Fibroblast of skin of left quadriceps (primary cell): ENCODE results near the gene CHKA.

ENCODE experiments used
- DNase-seq, 2 experiments: peaks; one replicate each; pipeline ENCODE4 v3.0.0-alpha.2; 2013; ENCODE audit warnings: low read depth in 2 of 2

Gene CHKA

DNA sequence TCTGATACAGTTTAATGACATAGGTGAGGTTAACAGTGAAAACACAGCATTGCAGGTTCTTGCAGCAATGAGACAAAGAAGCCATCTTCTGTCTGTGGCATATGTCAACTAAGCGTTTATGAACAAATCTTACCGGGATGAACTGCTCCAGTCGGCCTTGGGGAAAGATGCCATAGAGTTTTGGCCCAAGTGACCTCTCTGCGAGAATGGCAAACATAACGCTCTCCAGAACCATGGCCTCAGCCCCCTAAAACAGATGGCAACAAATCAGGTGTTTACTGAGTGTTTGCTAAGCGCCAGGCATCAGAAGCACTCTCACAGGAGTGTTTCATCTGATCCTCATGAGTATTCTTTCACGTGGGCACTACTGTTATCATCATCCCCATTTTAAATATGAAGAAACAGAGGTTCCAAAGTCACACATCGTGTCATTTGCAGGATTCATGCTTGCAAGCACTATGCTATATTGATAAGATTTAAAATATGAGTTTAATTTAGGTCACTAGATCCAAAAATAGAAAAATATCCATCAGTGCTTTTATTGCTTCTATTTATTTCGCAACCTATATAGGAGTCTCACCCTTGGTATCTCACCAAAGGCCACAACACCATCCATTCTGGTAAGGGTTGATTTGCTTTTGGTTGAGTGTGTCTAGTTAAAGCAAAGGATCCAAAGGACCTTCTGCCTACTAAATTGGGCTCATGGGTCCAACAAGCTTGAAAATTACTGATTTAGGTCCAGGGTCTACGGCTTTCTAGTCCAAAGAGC is 46.4 kb downstream of the CHKA start:
- no peak for DNase-seq

DNA sequence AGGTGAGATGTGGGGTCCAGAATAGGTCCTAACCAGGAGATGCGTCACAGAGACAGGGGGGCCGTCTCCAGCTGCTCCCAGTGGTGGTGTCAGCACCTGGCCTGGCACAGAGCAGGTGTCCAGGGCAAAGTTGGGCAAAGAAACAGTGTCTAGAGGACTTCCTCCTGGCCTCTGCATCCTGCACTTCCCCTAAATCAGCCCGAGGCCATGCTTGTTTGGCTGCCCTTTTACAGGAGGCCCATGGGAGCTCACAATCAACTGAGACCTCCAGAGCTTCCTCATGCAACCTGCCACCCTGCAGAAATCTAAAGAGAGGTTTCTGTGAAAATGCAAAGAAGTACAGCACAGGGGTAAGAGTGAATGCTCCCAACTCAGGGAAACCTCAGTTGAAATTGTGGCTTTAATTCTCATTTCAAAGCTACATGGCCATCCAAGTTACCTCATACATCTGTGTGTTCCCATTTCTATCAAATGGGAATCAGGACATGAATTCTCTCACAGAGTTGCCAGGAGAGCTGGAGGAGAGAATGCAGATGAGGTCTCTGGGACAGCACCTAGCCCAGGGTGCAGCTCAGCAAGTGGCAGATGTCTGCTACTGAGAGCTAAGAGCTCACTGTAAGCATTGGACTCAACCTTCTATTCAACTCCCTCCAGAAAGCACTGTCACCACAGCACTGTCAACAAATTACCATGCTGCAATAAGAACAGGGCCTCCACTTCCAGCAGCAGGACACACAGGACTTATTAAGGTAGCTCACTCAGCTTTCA is 49.7 kb downstream of the CHKA start:
- DNase-seq = no peak

DNA sequence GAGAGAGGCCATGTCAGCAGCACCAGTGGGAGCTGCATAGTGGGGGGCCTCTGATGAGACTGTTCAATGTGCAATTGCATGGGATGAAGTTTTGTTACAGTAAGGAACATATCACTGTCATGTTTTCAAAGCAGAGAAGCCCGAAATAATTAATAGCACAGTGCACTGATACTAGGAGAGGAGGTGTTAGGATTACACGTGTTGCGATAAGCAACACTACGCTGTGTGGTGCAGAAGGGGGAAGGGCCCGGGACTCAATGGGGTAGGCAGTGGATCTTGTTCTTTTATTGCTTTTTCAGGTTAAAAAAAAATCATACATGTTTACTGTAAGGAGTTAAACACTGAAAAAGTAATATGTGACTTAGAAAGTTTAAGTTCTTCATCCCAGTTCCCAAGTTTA is 53.2 kb downstream of the CHKA start:
- no peak for DNase-seq

DNA sequence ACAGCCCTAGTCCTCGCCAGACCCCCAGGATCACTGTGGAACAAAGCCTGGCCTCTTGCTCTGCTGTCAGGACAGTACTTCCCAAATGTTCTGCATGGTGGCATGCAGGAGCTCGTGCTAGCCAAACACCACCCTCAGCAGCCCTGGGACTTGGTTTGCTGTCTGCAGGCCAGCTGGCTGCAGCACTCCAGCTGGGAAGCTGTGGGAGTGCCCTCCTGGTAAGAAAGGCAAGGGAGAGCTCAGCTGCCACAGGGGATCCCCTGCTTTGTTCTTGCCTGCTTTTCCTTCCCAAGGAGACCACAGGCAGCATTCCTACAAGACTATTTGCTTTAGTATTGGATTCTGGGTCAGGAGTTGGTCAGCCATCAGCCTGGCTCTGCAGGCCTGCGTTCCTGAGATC is 54.4 kb downstream of the CHKA start:
- DNase-seq = no peak

DNA sequence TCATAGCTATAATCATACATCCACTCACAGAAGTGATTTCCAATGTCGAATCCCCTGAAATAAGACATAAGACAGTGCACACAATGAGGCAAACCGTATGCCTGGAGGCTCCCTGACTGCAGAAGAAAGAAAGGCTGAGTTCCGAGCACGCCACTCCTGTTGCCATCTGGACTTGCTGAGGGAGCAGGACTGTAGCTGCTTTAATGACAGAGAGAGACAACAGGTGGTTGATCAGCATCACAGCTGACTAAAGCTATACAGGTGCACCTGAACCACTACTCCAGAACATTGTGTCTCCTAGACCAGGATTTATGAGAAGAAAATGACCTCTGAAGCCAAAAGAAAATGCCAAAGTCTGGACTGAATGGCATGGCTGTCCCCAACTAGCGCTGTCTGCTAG is 55.3 kb downstream of the CHKA start:
- DNase-seq = no peak

DNA sequence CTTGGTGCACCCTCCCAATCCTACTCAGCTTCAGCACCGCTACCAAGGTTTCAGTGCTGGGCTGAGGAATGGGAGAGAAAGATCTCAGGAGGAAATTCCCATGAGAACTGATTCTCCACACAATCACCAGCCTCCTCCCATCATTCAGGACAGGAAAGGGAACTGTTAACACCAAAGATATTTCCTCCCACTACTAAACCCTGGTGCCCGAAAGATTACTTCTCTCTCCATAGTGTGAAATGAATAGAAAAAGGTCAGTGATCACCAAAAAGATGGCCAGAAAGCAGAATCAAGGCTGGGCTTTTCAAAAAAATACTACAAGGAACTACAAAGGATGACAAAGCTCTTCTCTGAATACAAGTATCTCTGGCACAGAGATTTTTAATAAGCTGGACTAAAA is 56.3 kb downstream of the CHKA start:
- no peak for DNase-seq

DNA sequence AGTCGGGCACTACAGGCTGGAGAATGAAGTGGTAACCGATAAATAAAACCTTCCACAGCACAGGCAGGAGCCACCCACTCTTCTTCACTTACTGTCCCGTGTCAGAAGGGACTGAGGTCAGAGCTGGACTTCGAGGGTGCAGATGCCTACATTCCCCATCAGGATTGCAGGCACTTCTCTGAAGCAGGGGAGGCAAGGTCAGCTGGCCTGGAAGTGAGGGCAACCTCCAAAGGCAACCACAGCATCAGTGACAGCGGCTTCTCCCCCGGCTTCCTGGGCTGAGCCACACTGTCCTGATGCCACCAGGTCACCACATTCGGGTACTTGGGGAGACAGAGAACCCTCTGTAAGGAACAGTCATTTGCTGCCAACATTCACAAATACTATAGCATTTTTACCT is 59.7 kb downstream of the CHKA start:
- no peak for DNase-seq

DNA sequence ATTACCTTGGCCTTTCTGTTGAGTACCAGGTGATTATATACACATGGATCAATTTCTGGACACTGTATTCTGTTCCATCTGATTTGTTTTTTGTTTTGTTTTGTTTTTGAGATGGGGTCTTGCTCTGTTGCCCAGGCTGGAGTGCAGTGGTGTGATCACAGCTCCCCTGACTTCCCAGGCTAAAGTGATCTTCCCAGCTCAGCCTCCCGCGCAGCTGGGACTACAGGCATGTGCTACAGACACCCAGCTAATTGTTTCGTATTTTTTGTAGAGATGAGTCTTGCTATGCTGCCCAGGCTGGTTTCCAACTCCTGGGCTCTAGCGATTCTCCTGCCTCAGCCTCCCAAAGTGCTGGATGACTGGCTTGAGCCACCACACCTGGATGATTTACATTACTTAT is 63.4 kb downstream of the CHKA start:
- DNase-seq = no peak

DNA sequence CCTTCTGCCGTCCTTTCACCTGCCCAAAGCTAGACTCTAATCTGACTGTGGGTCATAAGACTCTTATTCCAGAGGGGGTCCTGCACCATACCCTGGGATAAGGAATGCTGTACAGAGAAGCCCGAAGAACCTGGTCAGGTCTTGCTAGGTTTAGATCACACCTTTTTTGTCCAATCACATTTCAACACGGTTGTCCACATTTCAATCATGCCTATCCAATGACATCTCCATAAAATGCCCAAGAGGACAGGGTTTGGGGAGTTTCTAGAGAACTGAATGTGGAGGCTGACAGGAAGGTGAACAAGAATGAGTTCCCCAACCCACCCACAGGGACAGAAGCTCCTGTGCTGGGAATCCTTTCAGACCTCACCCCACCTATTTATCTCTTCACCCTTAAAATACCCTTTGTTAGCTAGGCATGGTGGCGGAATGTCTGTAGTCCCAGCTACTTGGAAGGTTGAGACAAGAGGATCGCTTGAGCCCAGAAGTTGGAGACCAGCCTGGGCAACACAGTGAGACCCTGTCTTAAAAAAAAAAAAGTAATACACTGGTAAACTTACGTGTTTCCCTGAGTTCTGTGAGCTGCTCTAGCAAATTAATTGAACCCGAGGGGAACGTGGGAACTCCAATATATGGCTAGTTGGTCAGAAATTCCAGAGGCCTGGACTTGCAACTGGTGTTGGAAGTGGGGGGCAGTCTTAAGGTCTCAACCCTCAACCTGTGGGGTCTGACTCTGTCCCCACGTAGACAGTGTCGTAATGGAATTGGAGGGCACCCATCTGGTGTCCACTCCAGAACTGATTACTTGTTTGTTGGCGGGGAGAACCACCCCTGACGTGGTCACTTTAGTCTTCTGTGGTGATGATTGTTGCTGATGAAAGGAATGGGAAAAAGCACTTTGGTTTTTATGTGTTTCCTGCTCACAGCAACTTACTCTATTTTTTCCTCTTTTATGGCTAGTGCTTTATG is 64.6 kb downstream of the CHKA start:
- no peak for DNase-seq

DNA sequence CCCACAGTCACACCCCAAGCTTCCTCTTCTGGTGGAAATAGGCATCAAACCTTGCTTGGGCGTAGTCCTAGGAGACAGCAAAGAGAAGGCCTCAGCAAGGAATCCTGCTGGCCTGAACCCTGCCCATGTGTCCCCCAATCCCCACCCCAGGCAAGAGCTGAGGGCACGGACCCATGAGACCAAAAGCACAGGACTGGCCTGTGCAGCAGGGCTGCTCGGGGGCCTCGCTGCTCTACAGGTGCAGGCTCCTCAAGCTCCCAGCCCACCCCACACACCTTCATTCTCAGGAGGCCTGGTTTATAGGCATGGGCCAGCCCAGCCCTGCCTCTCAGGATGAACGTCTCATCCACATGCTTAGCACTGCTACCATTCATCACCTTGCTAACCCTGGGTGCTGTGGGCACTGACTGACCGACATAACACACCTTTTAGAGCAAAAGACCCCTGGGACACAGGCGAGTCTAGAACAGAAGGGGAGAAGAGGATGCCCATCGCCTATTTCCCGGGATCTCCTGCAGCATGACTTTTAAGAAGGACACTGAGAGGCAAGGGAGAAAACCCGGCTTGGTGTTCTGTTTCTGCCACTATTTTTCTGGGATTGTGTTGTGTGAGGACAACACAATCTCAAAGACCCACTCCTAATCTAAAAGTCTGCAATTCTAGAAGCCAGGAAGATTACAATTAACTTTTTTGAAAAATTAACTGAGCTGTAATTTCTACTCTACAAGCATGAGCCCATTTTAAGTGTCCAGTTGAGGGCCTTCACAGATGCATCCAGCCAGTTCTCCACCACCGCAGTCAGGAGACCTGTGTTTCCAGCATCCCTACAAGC is 67.0 kb downstream of the CHKA start:
- no peak for DNase-seq

DNA sequence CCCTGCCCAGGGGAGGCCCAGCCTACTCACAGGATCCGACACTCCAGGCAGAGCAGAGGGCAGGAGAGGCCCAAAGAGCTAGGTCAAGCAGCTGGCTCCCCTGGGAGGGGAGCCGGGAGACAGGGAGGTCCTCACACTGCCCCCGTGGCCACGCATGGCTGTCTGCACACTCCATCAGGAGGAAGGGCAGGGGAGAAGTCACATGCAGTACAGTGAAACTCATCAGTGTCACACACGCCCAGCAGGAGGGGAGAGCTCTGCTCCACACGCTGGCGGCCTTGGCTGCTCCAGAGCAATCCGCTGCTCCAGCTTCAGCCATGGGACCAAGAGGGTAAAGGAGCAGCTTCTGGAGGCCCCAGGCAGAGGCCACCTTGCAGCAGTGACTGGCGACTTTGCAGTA is 68.1 kb downstream of the CHKA start:
- DNase-seq = no peak

DNA sequence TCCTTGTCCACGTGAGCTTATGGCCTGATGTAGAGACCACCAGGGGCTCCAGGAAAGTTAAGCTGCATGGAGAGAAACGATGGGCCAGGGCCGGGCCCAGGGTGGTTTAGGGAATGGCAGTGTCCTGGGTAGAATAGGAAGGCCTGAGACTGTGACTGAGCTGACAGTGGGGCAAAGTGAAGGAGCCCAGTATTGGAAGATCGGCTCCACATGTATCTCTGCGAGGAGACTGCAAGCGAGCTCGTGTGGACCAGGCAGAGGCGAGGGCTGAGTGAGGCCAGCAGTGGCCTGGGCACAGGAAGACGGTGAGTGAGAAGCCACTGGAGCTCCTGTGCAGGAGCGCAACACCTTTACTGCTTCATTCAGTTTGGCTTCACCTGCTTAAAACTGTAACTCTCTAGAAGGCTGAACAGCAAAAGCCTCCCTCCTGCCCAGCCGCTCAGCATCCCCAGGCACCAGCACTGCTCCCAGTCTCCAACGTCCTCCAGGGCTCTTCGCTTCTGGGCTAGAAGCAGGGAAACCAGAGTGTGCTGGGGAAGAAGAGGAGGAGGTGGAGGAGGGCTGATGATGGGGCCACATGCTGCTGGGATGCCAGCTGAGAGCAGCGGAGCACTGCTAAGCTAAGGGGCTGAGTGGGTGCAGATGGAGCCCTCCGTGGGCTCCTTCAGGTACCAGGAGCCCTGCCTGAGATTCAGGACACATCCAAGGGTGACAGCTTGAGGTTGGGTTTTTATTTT is 68.9 kb downstream of the CHKA start:
- no peak for DNase-seq

DNA sequence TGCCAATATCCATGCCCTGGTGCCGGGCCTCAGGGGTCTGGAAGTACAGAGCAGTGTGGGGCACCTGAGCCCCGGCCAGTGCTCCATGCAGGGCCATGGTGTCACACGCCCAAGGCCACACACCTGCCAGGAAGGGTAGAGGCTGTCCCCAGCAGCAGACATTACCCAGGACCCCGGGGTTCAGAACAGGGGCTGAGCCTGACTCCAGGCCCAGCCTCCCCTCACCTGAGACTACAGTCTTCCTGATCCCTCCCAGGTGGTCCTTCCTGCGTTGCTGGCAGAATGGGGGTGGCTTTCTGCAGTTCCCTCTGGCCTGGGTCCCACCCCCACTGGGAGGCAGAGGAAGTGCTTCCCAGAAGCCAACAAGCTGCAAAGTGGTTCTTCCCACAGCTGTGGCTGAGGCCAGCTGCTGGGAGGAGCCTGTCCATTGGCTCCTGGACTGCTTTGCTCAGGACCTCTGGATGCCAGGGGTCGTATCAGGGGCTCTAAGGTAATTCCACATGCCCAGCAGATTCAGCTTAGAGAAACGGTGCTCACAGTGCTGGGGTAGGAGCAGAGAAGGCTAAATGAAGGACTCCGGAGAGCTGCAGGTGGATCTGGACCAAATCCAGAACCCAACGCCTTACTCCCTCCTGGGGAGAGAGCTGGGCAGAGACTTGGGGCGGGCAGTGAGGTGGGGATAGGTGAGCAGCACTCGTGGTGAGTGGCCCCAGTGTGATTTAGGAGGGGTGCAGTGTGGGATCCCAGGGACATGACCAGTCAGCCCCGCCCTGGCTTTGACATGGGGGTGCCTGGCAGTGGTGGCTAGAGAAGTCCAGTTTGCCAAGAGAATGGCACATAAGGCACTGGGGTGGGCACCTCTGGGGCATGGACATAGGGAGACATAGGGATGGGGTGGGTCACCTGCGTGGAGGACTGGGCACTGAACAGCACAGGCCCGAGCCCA is 69.7 kb downstream of the CHKA start:
- DNase-seq = no peak

DNA sequence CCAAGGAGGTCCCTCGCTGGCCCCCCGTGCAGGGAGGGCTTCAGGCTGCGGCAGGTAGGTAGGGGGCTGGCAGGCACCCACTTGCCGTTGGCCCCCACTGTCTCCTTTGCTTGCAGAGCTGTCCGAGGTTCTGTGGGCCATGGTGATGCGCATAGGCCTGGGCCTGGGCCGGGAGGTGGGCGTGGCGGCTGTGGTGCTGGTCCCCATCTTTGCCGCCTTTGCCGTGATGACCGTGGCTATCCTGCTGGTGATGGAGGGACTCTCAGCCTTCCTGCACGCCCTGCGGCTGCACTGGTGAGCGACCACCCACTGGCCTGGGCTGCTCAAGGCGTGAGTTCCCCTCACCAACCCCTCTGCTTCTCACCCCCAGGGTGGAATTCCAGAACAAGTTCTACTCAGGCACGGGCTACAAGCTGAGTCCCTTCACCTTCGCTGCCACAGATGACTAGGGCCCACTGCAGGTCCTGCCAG is 70.8 kb downstream of the CHKA start:
- no peak for DNase-seq

DNA sequence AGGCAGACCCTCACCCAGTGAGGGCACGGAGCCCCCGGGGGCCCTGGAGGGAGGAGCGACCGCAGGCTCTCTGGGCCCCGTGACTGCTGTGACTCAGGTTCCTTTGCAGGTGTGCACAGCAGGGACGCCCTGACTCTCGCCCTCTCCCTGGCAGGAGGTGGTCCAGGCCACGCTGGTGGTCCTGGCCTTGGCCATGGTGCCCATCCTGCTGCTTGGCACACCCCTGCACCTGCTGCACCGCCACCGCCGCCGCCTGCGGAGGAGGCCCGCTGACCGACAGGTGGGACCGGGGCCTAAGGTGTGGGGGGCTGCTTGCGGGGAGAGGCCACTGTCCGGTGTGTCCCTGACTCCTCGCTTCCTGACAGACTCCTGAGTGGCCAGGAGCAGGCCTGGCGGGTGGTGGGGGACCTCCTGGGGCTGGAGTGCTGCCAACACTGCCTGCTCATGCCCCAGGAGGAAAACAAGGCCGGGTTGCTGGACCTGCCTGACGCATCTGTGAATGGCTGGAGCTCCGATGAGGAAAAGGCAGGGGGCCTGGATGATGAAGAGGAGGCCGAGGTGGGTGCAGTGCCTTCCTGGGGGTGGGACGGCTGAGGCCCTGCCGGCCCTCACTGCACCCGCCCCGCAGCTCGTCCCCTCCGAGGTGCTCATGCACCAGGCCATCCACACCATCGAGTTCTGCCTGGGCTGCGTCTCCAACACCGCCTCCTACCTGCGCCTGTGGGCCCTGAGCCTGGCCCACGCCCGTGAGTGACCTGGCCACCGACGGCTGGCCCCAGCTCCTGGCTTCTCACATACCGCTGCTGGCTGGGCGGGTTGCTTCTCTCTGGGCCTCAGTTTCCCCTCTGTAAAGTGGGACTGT is 71.4 kb downstream of the CHKA start:
- DNase-seq = no peak

DNA sequence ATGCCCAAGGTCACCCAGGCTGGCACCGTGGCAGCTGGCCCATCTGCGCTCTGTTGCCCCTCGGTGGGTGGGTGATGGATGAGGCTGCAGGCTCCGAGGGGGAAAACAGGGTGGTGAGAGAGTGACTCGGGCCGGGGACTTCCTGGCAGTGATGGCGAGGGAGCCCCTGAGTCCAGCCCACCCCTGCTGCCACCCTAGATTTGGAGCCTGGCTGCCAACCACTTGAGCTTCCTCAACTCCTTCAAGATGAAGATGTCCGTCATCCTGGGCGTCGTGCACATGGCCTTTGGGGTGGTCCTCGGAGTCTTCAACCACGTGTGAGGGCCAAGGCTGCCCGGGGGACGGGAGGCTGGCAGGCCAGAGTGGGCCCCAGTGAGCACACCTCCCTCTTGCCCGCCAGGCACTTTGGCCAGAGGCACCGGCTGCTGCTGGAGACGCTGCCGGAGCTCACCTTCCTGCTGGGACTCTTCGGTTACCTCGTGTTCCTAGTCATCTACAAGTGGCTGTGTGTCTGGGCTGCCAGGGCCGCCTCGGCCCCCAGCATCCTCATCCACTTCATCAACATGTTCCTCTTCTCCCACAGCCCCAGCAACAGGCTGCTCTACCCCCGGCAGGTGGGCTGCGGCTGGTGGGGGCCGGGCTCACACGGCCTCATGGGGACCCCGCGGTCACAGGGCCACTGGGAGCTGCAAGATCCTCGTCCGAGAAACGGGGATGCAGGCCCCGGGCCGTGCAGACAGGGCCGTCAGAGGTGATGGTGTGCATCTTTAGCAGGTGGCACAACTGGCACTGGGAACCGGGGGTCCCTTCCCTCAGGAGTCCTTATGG is 72.3 kb downstream of the CHKA start:
- DNase-seq = no peak
